H1 (cell line): ENCODE results near the gene ATXN7. TPM values are rescaled to one million over a fixed set of nuclear protein-coding genes. Genes with fewer than 3 reads are reported as not detected.

Experiments
- GABPA ChIP-seq: IDR thresholded peaks from 2 replicates; pipeline ENCODE4 v1.6.1; 2011; ENCODE audit warnings: mild to moderate bottlenecking, low read length, moderate library complexity, borderline replicate concordance; ENCODE audit not compliant: insufficient read depth
- GTF2F1 ChIP-seq: IDR thresholded peaks from 2 replicates; pipeline ENCODE4 v1.6.1; 2012; ENCODE audit warnings: low read depth, low read length, improper control_type of control experiment, borderline replicate concordance
- HDAC6 ChIP-seq: IDR thresholded peaks from one replicate; pipeline ENCODE4 v1.7.1; 2012; ENCODE audit warnings: low read depth, mild to moderate bottlenecking, inconsistent platforms, low read length, moderate library complexity
- KDM1A ChIP-seq: fragments of 200-600, 300-600 bp; sonication (generic); IDR thresholded peaks from 2 replicates; pipeline ENCODE4 v1.7.1; 2016; ENCODE audit warnings: mild to moderate bottlenecking, low read length, borderline replicate concordance
- NANOG ChIP-seq: IDR thresholded peaks from 2 replicates; pipeline ENCODE4 v1.6.1; 2011; ENCODE audit warnings: low read length, low read depth, mild to moderate bottlenecking, inconsistent platforms; ENCODE audit not compliant: insufficient read depth, poor library complexity, severe bottlenecking
- RAD21 ChIP-seq, 2 experiments: IDR thresholded peaks in 1 of 2; conservative IDR thresholded peaks in 1 of 2; 2 replicates each; pipeline ENCODE4 v1.6.1; 2011; ENCODE audit warnings: low read depth in 2 of 2, low read length in 2 of 2, improper control_type of control experiment in 1 of 2, inconsistent platforms in 1 of 2, mild to moderate bottlenecking in 1 of 2, moderate library complexity in 1 of 2
- TAF7 ChIP-seq: optimal IDR thresholded peaks from 2 replicates; pipeline ENCODE3; 2011; ENCODE audit warnings: low read depth, mild to moderate bottlenecking, inconsistent platforms, low read length, moderate library complexity, borderline replicate concordance
- TBP ChIP-seq: IDR thresholded peaks from 2 replicates; pipeline ENCODE4 v1.6.1; 2011; ENCODE audit warnings: low read depth, low read length, improper control_type of control experiment
- polyA plus RNA-seq, 7 experiments: library from polyadenylated mRNA; depleted of rRNA in 3 of 7; stranded (reverse) in 5 of 7; unstranded in 2 of 7; fragments of >200 nt in 5 of 7; fragments of 200-250 nt in 2 of 7; gene quantifications; 1 replicate in 5 of 7; 2 replicates in 1 of 7; 4 replicates in 1 of 7; pipeline versions ENCODE4 v1.2.1 to v1.2.3, GENCODE V29; 2011 to 2013; ENCODE audit warnings: missing spikeins in 2 of 7, mixed read lengths in 2 of 7
- total RNA-seq: library from RNA; stranded (reverse); fragmentation: NEBNext Ultra II Directional; extraction: Animal tissue kit (Norgen Biotek cat#: 25700); gene quantifications from 2 replicates; pipeline ENCODE4 v1.2.1, GENCODE V29; 2021
- TF ChIP-seq, protein P1 (sequence below): fragments of 300-600 bp; sonication (generic); IDR thresholded peaks from 2 replicates; pipeline ENCODE4 v1.7.1; 2012; ENCODE audit warnings: low read length, moderate library complexity, mild to moderate bottlenecking, inconsistent platforms; ENCODE audit not compliant: insufficient replicate concordance

Gene ATXN7
- total and polyA plus RNA-seq, 2 of the 8 experiments (the other 6 are each of a cell fraction or from before 2014, with no cell fraction given), result 15.5 to 16.8 TPM

DNA sequence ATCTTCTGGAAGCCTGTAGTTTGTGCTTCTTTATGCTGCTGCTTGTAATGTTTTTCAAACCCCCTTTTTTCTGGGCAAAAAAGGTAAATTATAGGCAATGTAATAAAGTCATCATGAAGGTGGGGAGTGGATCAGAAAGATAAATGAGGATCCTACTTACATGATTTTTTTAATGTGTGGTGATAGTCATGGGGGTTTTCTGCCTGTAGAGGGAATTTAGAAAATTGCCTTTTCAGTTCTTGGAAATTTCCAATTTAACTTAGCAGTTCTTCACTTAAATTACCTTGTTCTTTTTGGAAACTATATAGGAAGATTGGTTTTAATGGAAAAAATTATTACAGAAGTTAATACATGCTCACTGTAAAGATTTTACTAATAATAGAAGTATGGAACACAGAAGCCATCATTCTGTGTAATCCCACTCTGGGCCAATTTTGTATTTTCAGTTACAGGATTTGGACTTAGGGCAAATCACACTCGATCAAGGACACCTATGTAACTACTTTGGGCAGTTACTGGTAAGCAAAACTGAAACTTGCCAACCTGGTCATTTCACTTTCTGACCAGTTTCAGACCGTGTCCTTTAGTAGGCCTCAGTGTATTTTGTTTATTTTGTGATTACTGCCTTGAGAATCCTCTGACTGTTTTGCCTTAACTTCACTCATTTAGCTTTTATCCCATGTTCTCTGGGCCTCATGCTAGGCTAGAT, 59.0 kb downstream of the ATXN7 start (continued):
- TF ChIP-seq, protein P1, sequence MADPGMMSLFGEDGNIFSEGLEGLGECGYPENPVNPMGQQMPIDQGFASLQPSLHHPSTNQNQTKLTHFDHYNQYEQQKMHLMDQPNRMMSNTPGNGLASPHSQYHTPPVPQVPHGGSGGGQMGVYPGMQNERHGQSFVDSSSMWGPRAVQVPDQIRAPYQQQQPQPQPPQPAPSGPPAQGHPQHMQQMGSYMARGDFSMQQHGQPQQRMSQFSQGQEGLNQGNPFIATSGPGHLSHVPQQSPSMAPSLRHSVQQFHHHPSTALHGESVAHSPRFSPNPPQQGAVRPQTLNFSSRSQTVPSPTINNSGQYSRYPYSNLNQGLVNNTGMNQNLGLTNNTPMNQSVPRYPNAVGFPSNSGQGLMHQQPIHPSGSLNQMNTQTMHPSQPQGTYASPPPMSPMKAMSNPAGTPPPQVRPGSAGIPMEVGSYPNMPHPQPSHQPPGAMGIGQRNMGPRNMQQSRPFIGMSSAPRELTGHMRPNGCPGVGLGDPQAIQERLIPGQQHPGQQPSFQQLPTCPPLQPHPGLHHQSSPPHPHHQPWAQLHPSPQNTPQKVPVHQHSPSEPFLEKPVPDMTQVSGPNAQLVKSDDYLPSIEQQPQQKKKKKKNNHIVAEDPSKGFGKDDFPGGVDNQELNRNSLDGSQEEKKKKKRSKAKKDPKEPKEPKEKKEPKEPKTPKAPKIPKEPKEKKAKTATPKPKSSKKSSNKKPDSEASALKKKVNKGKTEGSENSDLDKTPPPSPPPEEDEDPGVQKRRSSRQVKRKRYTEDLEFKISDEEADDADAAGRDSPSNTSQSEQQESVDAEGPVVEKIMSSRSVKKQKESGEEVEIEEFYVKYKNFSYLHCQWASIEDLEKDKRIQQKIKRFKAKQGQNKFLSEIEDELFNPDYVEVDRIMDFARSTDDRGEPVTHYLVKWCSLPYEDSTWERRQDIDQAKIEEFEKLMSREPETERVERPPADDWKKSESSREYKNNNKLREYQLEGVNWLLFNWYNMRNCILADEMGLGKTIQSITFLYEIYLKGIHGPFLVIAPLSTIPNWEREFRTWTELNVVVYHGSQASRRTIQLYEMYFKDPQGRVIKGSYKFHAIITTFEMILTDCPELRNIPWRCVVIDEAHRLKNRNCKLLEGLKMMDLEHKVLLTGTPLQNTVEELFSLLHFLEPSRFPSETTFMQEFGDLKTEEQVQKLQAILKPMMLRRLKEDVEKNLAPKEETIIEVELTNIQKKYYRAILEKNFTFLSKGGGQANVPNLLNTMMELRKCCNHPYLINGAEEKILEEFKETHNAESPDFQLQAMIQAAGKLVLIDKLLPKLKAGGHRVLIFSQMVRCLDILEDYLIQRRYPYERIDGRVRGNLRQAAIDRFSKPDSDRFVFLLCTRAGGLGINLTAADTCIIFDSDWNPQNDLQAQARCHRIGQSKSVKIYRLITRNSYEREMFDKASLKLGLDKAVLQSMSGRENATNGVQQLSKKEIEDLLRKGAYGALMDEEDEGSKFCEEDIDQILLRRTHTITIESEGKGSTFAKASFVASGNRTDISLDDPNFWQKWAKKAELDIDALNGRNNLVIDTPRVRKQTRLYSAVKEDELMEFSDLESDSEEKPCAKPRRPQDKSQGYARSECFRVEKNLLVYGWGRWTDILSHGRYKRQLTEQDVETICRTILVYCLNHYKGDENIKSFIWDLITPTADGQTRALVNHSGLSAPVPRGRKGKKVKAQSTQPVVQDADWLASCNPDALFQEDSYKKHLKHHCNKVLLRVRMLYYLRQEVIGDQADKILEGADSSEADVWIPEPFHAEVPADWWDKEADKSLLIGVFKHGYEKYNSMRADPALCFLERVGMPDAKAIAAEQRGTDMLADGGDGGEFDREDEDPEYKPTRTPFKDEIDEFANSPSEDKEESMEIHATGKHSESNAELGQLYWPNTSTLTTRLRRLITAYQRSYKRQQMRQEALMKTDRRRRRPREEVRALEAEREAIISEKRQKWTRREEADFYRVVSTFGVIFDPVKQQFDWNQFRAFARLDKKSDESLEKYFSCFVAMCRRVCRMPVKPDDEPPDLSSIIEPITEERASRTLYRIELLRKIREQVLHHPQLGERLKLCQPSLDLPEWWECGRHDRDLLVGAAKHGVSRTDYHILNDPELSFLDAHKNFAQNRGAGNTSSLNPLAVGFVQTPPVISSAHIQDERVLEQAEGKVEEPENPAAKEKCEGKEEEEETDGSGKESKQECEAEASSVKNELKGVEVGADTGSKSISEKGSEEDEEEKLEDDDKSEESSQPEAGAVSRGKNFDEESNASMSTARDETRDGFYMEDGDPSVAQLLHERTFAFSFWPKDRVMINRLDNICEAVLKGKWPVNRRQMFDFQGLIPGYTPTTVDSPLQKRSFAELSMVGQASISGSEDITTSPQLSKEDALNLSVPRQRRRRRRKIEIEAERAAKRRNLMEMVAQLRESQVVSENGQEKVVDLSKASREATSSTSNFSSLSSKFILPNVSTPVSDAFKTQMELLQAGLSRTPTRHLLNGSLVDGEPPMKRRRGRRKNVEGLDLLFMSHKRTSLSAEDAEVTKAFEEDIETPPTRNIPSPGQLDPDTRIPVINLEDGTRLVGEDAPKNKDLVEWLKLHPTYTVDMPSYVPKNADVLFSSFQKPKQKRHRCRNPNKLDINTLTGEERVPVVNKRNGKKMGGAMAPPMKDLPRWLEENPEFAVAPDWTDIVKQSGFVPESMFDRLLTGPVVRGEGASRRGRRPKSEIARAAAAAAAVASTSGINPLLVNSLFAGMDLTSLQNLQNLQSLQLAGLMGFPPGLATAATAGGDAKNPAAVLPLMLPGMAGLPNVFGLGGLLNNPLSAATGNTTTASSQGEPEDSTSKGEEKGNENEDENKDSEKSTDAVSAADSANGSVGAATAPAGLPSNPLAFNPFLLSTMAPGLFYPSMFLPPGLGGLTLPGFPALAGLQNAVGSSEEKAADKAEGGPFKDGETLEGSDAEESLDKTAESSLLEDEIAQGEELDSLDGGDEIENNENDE, result no peak
- TF ChIP-seq KDM1A (no peak), TAF7 (no peak), RAD21 (IDR thresholded peaks at IDR 0.05 in 1 of 2, conservative IDR thresholded peaks at IDR 0.05 in 1 of 2; ENCODE audit: low read depth in 2 of 2, low read length in 2 of 2) (no peak), NANOG (no peak), TBP (no peak), HDAC6 (no peak), GTF2F1 (no peak), GABPA (no peak)
- TF ChIP-seq, all 59 proteins: peak for 0
